ENCODE data around the gene FBXW9. TPM values are rescaled to one million over a fixed set of nuclear protein-coding genes. Genes with fewer than 3 reads are reported as not detected.

Gene FBXW9
- total and polyA plus RNA-seq, 7 experiments from 2014 or later: 2.5 to 8.6 (median 4.6) TPM

DNA sequence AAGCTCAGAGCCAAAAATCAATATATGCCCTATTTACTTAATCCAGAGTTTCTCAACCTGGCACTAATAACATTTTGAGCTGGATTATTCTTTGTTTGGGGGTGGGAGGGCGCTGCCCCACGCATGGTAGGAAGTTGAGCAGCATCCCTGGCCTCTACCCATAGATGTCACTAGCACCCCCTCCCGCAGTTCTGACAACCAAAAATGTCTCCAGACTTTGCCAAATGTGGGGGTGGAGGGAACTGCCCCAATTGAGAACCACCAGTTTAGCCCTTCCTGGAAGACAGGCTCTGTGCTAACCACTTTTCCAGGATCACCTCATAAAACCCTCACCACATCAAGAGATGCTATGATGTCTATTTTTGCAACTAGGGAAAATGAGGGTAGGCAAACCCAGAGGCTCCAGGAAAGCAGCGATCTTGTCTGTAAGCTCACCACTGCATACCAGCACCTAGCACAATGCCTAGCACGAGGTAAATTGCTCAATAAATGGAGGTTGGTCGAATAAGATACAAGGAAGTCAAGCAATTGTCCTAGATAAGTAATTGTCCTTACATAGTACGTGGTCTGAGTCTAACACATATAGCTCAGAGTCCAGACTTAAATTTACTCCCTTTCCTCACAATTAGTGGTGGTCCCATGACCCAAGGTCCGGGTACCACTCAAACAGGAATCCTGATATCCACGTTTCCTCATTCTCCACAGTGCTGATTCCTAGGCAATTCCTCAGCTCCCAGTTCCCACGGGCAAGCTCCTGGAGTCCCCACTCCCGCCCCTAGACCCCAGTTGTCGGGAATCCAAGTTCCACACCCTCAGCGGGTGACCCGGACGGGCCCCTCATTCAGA lies 37.2 kb upstream of the FBXW9 start:
- intact Hi-C loops (cut with micrococcal nuclease): loop anchor here (1.0 to 5.0 kb wide), 7 partner anchors 11 to 384 kb away; partner anchors contain the start of genes DHPS (in 1 of the 2), NACC1 (in 1 of the 2), PRDX2 (in 1 of the 2) and TRMT1 (in 1 of the 2)
- POLR2A ChIA-PET: interaction anchor here (0.6 to 8.5 kb wide), 20 partner anchors 11 to 385 kb away, joined by 3 to 129 read pairs (median 5); partner anchors contain the start of genes DHPS, FBXW9, GCDH and JUNB
- Mint-ChIP-seq H3K4me3 (peak overlapping the region; percentile 81 to 95 (median 92)), H3K4me1 (peaks cover 36 to 57% (median 48%) of the 10 kb centered on the region in 7 donors), H3K27me3 (no peaks in the 10 kb centered on the region), H3K27ac (peak overlapping the region; percentile 89 to 95 (median 93)), H3K36me3 (peaks cover under 1 to 26% (median 11%) of the 10 kb centered on the region in 5 donors), H3K9me3 (peaks cover 0 to 1% (median 0%) of the 10 kb centered on the region in 11 donors)
- peaks cover 8 to 45% (median 10%) of the 10 kb centered on the region in 3 experiments for H3K36me3 ChIP-seq (ENCODE audit: control insufficient read depth in 2 of 3, insufficient read depth in 3 of 3, low read length in 3 of 3)
- no peak for ATAC-seq
- H3K4me3 ChIP-seq (ENCODE audit: low read length): peak overlapping the region; percentile 63
- no peaks in the 10 kb centered on the region for H3K27me3 ChIP-seq (ENCODE audit: control insufficient read depth in 2 of 2, insufficient read depth in 2 of 2, low read length in 2 of 2)
- CTCF ChIA-PET: interaction anchor here (0.5 to 1.9 kb wide), 11 partner anchors 11 to 1875 kb away, joined by 3 to 9 read pairs (median 6); no protein-coding TSS in a partner anchor
- H3K9me3 ChIP-seq (ENCODE audit: control insufficient read depth in 2 of 3, low read length in 3 of 3): no peaks in the 10 kb centered on the region
- H3K4me1 ChIP-seq (ENCODE audit: control insufficient read depth in 2 of 2, insufficient read depth in 2 of 2, low read length in 2 of 2): peaks cover 29 to 35% of the 10 kb centered on the region in 2 donors
- DNase-seq: peak in 7 of 9 donors; percentile 30 to 66 (median 43)
- H3K27ac ChIP-seq (ENCODE audit: low read depth, low read length): peak overlapping the region; percentile 91

DNA sequence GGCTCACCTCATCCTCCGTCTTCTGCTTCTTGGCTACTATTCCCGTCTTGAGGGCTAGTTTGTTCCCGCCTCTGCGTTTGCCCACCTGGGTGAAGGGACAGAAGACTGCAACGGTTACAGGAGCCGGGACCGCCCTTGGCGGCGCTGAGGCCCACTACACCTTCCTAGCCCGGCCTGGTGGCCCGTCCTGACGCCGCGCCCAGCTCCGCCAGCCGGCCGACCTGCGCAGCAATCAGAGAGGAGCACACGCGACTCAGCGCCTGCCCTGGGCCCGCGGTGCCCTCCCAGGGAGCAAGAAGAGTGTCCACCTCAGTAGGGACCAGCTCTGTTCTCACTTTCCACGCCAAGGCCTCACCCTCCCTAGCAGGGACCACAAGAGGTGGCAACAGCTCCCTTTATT lies 34.9 kb upstream of the FBXW9 start:
- Mint-ChIP-seq H3K4me3 (peak overlapping the region in 1 of 10 donors; percentile 31), H3K27me3 (no peaks in the 10 kb centered on the region), H3K9me3 (peaks cover 0 to 1% (median 0%) of the 10 kb centered on the region in 11 donors), H3K27ac (no peak overlapping the region), H3K4me1 (peaks cover 19 to 37% (median 34%) of the 10 kb centered on the region in 7 donors), H3K36me3 (peaks cover 0 to 27% (median 11%) of the 10 kb centered on the region in 5 donors)
- ChIA-PET CTCF (no interaction called here), POLR2A (interaction anchor here (0.6 to 8.5 kb wide), 5 partner anchors 9 to 422 kb away, joined by 3 to 129 read pairs (median 6); partner anchors contain the start of genes JUNB and TNPO2)
- ATAC-seq: no peak
- Histone ChIP-seq H3K27ac (ENCODE audit: low read depth, low read length) (no peak overlapping the region), H3K4me1 (ENCODE audit: control insufficient read depth in 2 of 2, insufficient read depth in 2 of 2, low read length in 2 of 2) (peaks cover 17 to 20% of the 10 kb centered on the region in 2 donors), H3K9me3 (ENCODE audit: control insufficient read depth in 2 of 3, low read length in 3 of 3) (no peaks in the 10 kb centered on the region), H3K36me3 (ENCODE audit: control insufficient read depth in 2 of 3, insufficient read depth in 3 of 3, low read length in 3 of 3) (peaks cover 8 to 49% (median 12%) of the 10 kb centered on the region in 3 experiments), H3K4me3 (ENCODE audit: low read length) (no peak overlapping the region), H3K27me3 (ENCODE audit: control insufficient read depth in 2 of 2, insufficient read depth in 2 of 2, low read length in 2 of 2) (no peaks in the 10 kb centered on the region)
- intact Hi-C loops (cut with micrococcal nuclease): loop anchor here (5.0 kb wide), 2 partner anchors 119 to 386 kb away; partner anchors contain the start of genes NACC1 (in 1 of the 2), TRMT1 (in 1 of the 2), ZNF490 (in 1 of the 2) and ZNF791 (in 1 of the 2)
- no peak for DNase-seq

GRCh38 chr19:12730064-12730463 lies 33.6 kb upstream of the FBXW9 start:
- Mint-ChIP-seq H3K4me3 (peak overlapping the region in 3 of 10 donors; percentile 37 to 58 (median 53)), H3K27ac (peak overlapping the region in 6 of 9 donors; percentile 23 to 57 (median 43)), H3K9me3 (peaks cover 0 to 1% (median 0%) of the 10 kb centered on the region in 11 donors), H3K4me1 (peaks cover 19 to 37% (median 33%) of the 10 kb centered on the region in 7 donors), H3K27me3 (no peaks in the 10 kb centered on the region), H3K36me3 (peaks cover 0 to 28% (median 11%) of the 10 kb centered on the region in 5 donors)
- H3K27me3 ChIP-seq (ENCODE audit: control insufficient read depth in 2 of 2, insufficient read depth in 2 of 2, low read length in 2 of 2): no peaks in the 10 kb centered on the region
- H3K27ac ChIP-seq (ENCODE audit: low read depth, low read length): no peak overlapping the region
- H3K4me3 ChIP-seq (ENCODE audit: low read length): no peak overlapping the region
- H3K36me3 ChIP-seq (ENCODE audit: control insufficient read depth in 2 of 3, insufficient read depth in 3 of 3, low read length in 3 of 3): peaks cover 8 to 49% (median 12%) of the 10 kb centered on the region in 3 experiments
- no peaks in the 10 kb centered on the region for H3K9me3 ChIP-seq (ENCODE audit: control insufficient read depth in 2 of 3, low read length in 3 of 3)
- POLR2A ChIA-PET: interaction anchor here (1.1 to 8.5 kb wide), 3 partner anchors 8 to 62 kb away, joined by 3 to 129 read pairs (median 8); partner anchors contain the start of genes JUNB and TNPO2
- peaks cover 17 to 19% of the 10 kb centered on the region in 2 donors for H3K4me1 ChIP-seq (ENCODE audit: control insufficient read depth in 2 of 2, insufficient read depth in 2 of 2, low read length in 2 of 2)
- intact Hi-C loops (cut with micrococcal nuclease): loop anchor here (5.0 kb wide), 2 partner anchors 118 to 387 kb away; partner anchors contain the start of genes NACC1 (in 1 of the 2), TRMT1 (in 1 of the 2), ZNF490 (in 1 of the 2) and ZNF791 (in 1 of the 2)
- no peak for ATAC-seq
- DNase-seq: no peak
- CTCF ChIA-PET: interaction anchor here (0.7 kb wide), 1 partner anchor 45 kb away, joined by 7 read pairs; no protein-coding TSS in a partner anchor

- H3K27ac ChIP-seq (ENCODE audit: low read depth, low read length): no peak overlapping the region
- ATAC-seq (no peak), DNase-seq (no peak)
- Mint-ChIP-seq H3K4me1 (peaks cover 23 to 44% (median 39%) of the 10 kb centered on the region in 7 donors), H3K4me3 (no peak overlapping the region), H3K9me3 (no peaks in the 10 kb centered on the region), H3K27ac (peak overlapping the region in 1 of 9 donors; percentile 25), H3K27me3 (no peaks in the 10 kb centered on the region), H3K36me3 (peaks cover 0 to 22% (median 11%) of the 10 kb centered on the region in 5 donors)
- POLR2A ChIA-PET: no interaction called here
- intact Hi-C loops (cut with micrococcal nuclease): no loop called here
- peaks cover 12 to 19% of the 10 kb centered on the region in 2 donors for H3K4me1 ChIP-seq (ENCODE audit: control insufficient read depth in 2 of 2, insufficient read depth in 2 of 2, low read length in 2 of 2)
- no peaks in the 10 kb centered on the region for H3K27me3 ChIP-seq (ENCODE audit: control insufficient read depth in 2 of 2, insufficient read depth in 2 of 2, low read length in 2 of 2)
- CTCF ChIA-PET: interaction anchor here (0.6 kb wide), 1 partner anchor 193 kb away, joined by 3 read pairs; no protein-coding TSS in a partner anchor
- H3K36me3 ChIP-seq (ENCODE audit: control insufficient read depth in 2 of 3, insufficient read depth in 3 of 3, low read length in 3 of 3): peaks cover 8 to 43% (median 12%) of the 10 kb centered on the region in 3 experiments
- H3K4me3 ChIP-seq (ENCODE audit: low read length): no peak overlapping the region
- no peaks in the 10 kb centered on the region for H3K9me3 ChIP-seq (ENCODE audit: control insufficient read depth in 2 of 3, low read length in 3 of 3)
Observed at GRCh38 chr19:12727745-12728433, 31.5 kb upstream of the FBXW9 start.

DNA sequence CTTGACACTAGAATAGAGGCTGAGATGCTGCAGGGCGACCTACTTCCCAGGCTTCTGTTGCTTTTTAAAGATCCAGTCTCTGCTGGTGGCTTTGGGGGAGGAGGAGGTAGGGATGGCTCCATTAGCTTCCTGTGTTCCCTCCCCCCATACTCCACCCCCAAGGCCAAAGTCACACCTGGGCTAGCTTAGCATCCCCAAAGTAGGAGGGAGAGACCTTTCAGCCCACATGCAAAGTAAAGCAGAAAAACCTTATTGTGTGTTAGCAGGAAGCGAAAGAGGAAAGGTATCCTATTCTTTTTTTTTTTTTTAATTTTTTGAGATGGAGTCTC lies 30.5 kb upstream of the FBXW9 start:
- H3K36me3 ChIP-seq (ENCODE audit: control insufficient read depth in 2 of 3, insufficient read depth in 3 of 3, low read length in 3 of 3): peaks cover 8 to 43% (median 12%) of the 10 kb centered on the region in 3 experiments
- CTCF ChIA-PET: interaction anchor here (0.6 kb wide), 1 partner anchor 482 kb away, joined by 3 read pairs; no protein-coding TSS in a partner anchor
- peaks cover 0 to 1% (median 0%) of the 10 kb centered on the region in 11 donors for H3K9me3 Mint-ChIP-seq
- ATAC-seq (no peak), DNase-seq (no peak)
- H3K9me3 ChIP-seq (ENCODE audit: control insufficient read depth in 2 of 3, low read length in 3 of 3): no peaks in the 10 kb centered on the region
- no peaks in the 10 kb centered on the region for H3K27me3 ChIP-seq (ENCODE audit: control insufficient read depth in 2 of 2, insufficient read depth in 2 of 2, low read length in 2 of 2)
- no peak overlapping the region for H3K4me3 ChIP-seq (ENCODE audit: low read length)
- H3K4me3 Mint-ChIP-seq: no peak overlapping the region
- H3K4me1 ChIP-seq (ENCODE audit: control insufficient read depth in 2 of 2, insufficient read depth in 2 of 2, low read length in 2 of 2): peaks cover 3 to 12% of the 10 kb centered on the region in 2 donors
- H3K27ac ChIP-seq (ENCODE audit: low read depth, low read length): no peak overlapping the region
- H3K36me3 Mint-ChIP-seq: peaks cover 0 to 18% (median 11%) of the 10 kb centered on the region in 5 donors
- H3K27ac Mint-ChIP-seq: peak overlapping the region in 1 of 9 donors; percentile 71
- POLR2A ChIA-PET: interaction anchor here (1.4 kb wide), 1 partner anchor 45 kb away, joined by 4 read pairs; the partner anchor contains the start of gene DHPS
- intact Hi-C loops (cut with micrococcal nuclease): no loop called here
- H3K4me1 Mint-ChIP-seq: peaks cover 16 to 40% (median 33%) of the 10 kb centered on the region in 7 donors
- peaks cover 0 to 2% (median 0%) of the 10 kb centered on the region in 5 donors for H3K27me3 Mint-ChIP-seq

Data from naive thymus-derived CD4-positive, alpha-beta T cell (primary cell).